ENCODE results near the gene SLC5A12. TPM values are rescaled to one million over a fixed set of nuclear protein-coding genes. Genes with fewer than 3 reads are reported as not detected.
A peak's percentile ranks its signal among the peaks of the same experiment; 100 is the strongest.

SLC5A12 gene
- polyA plus RNA-seq (ENCODE audit: insufficient read length) = 0.18 TPM

GRCh38 chr11:26721948-26722475, at the start of gene SLC5A12:
Gene SLC5A12 (minus strand): TSS chr11:26722060. CDS start chr11:26721714, 346 bp downstream.
- DNase-seq (ENCODE audit: low read depth) = no peak

DNA sequence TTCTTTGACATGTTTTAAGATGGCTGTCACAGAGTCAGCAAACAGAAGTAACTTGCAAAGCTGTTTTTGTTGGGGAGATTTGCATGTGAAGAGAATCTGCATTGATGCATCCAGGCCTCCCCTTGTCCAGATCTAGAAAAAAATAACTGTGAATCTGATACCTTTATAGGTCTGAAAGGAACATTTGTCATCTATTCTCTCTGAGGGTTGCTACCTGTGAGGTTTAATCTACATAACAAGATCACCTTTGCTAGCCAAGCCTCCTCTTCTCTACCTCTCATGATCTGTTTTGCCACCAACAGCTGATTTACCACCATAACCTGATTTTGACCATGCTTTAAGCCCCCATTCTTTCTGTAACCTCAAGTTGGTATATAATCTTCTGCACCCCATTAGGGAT, 47.2 kb upstream of the SLC5A12 start:
- DNase-seq (ENCODE audit: low read depth) = no peak

DNA sequence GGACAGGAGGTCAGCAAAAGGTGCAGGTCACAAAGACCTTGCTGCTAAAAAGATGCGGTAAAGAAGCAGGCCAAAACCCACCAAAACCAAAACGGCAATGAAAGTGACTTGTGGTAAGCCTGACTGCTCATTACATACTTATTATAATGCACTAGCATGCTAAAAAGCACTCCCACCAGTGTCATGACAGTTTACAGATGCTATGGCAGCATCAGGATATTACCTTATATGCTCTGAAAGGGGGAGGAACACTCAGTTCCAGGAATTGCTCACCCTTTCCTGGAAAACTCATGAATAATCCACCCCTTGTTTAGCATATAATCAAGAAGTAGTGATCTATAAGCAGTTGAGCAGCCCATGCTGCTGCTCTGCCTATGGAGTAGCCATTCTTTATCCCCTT, 45.2 kb upstream of the SLC5A12 start:
- DNase-seq (ENCODE audit: low read depth) = no peak

DNA sequence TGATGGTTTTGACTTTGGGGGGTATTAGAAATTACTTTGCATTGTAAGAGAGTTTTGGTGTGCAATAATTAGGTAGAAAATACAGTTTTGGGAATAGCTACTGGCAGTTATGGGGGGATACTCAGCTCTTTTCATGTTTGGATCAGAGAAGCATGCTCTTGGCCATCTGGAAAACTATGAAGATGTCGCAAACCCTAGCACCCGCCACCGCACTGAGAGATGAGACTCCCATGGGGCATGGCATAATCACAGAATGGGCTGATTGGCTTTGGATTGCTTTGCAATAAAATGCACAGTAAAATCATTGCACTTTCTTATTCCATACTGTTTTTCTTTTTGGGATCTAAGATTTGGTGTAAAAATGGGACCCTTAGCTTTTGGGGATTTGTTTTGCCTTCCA, 43.5 kb upstream of the SLC5A12 start:
- no peak for DNase-seq (ENCODE audit: low read depth)

DNA sequence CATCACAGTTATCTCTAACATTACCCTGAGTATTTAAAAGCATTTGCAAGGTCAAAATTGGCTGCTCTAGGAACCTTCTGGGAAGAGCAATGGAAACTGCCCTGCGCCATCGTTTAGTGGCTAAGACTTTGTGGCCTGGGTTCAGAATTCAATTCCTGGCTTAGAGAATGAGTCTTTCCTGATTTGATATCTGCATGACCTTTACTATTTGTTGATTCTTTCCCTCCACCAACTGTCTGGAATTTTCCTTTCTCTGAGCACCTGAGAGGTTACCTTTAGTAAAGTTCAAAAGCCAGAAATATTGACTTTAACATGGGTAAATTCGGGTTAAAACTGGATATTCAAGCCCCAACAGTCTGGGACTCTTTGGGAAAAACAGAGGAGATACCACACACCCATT, 43.0 kb upstream of the SLC5A12 start:
- DNase-seq (ENCODE audit: low read depth) = no peak

GRCh38 chr11:26764315-26764714, 42.5 kb upstream of the SLC5A12 start:
- no peak for DNase-seq (ENCODE audit: low read depth)

DNA sequence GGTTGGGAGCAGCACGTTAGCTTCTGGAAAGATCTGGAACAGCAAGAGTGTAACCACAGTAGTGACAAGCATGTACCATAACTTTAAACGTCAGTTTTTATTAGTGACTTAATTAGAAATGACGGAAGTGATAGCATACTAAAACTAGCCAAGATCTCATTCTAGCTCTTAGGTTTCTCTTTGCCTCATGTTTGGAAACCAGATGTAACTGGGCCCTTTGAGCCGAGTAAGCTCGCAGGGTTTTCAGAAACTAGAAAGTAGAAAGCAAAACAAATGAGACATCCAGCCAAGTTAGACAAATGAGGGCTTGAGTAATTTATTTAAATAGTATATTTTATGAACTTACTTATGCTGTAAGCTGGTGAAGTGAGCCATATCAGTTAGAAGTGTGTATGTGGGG, 40.2 kb upstream of the SLC5A12 start:
- no peak for DNase-seq (ENCODE audit: low read depth)

GRCh38 chr11:26761361-26761809, 39.5 kb upstream of the SLC5A12 start:
- DNase-seq (ENCODE audit: low read depth) = no peak

- no peak for DNase-seq (ENCODE audit: low read depth)
Observed at GRCh38 chr11:26757995-26758394, 36.1 kb upstream of the SLC5A12 start.

GRCh38 chr11:26755762-26756161, 33.9 kb upstream of the SLC5A12 start:
- no peak for DNase-seq (ENCODE audit: low read depth)

GRCh38 chr11:26753723-26754504, 32.1 kb upstream of the SLC5A12 start:
- DNase-seq (ENCODE audit: low read depth) = peak; percentile 72

DNA sequence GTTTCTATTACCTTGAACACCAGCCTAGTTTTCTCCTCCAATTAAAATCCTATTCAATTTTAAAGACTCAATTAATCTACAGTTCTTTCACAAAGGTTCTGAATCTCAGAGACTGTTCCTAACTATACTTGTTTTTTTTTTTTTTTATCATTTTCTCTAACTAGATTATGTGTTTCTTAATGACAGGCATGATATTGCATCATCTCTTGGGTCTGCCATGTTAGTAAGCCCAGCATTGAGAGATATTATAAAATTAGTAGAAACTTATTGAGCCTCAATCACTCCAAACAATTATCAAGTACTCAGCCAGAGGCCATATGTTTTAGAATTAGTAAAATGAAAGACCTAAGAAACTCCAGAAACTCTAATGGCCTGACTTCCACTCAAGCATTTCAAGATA, 28.1 kb upstream of the SLC5A12 start:
- DNase-seq (ENCODE audit: low read depth) = no peak

- DNase-seq (ENCODE audit: low read depth) = no peak
Observed at GRCh38 chr11:26743622-26744021, 21.8 kb upstream of the SLC5A12 start.

DNA sequence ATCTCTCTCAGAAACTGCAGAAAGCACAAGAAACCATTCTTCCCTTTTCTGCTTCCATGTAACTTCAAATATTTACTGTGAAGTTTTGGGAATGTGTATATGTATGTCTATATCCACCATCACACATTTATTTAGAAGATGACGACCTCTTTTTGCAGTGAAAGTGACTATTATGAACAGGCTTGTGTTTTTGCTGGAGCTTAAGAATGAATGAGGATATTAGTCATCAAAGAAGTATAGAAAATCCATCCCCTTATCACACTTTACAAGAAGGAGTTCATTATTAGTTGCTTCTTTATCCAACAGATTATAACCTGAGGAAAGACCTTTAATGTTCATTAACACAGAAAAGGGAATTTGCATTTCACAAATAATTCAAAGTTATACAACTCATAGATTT, 21.1 kb upstream of the SLC5A12 start:
- no peak for DNase-seq (ENCODE audit: low read depth)

- DNase-seq (ENCODE audit: low read depth) = no peak
Observed at GRCh38 chr11:26741036-26741435, 19.2 kb upstream of the SLC5A12 start.

GRCh38 chr11:26739366-26740073, 17.7 kb upstream of the SLC5A12 start:
- DNase-seq (ENCODE audit: low read depth) = no peak

DNA sequence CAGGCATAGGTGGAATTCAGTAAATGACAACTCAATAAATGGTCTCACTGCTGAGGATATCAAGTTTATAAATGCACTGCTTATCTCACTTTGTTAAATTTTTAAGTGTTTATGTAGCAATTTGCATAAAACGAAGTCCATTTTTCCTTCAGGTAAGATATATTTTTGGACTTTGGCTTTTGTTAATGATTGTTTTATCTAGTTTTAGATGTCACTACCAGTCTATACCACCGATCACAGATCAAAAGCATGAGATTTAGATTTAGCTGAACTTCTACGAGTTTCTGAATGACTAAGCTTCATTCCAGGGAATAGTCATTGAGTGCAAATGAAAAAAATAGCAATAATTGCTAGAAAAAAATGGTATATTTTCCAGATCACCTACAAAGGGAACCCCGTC, 12.8 kb upstream of the SLC5A12 start:
- no peak for DNase-seq (ENCODE audit: low read depth)

GRCh38 chr11:26731084-26731456, 9.2 kb upstream of the SLC5A12 start:
- no peak for DNase-seq (ENCODE audit: low read depth)

GRCh38 chr11:26730414-26731083, 8.7 kb upstream of the SLC5A12 start:
- no peak for DNase-seq (ENCODE audit: low read depth)

GRCh38 chr11:26729284-26729683, 7.4 kb upstream of the SLC5A12 start:
- DNase-seq (ENCODE audit: low read depth) = no peak

DNA sequence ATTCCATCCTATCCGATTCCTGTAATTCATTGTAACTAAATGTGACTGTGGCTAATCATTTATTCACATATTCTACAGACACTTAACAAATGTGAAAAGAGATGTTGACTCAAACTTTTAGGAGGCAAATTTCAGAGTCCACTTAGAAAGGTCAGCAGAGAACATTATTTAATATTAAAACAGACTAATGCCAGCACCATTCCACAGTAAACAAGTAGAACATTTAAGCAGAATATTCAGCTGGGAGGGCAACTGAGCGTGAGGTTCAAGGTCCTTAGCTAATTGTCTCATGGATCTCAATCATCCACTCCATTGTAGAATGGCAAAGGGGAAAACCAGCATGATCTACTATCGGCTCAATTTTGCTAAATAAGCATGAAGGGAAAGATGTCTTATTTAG, 5.1 kb upstream of the SLC5A12 start:
- no peak for DNase-seq (ENCODE audit: low read depth)

- no peak for DNase-seq (ENCODE audit: low read depth)
Observed at GRCh38 chr11:26719998-26720397, 1.9 kb downstream of the SLC5A12 start.
